ENCODE results near the gene TMEM184B. TPM values are rescaled to one million over a fixed set of nuclear protein-coding genes. Genes with fewer than 3 reads are reported as not detected.
A peak's percentile ranks its signal among the peaks of the same experiment; 100 is the strongest.

Gene TMEM184B
- polyA plus RNA-seq, 4 donors, result 37.9 to 48.7 (median 39.8) TPM

- DNase-seq (ENCODE audit: low read depth in 4 of 4, low spot score in 2 of 4), result no peak
Observed at GRCh38 chr22:38286915-38287669, 14.3 kb upstream of the TMEM184B start.

DNA sequence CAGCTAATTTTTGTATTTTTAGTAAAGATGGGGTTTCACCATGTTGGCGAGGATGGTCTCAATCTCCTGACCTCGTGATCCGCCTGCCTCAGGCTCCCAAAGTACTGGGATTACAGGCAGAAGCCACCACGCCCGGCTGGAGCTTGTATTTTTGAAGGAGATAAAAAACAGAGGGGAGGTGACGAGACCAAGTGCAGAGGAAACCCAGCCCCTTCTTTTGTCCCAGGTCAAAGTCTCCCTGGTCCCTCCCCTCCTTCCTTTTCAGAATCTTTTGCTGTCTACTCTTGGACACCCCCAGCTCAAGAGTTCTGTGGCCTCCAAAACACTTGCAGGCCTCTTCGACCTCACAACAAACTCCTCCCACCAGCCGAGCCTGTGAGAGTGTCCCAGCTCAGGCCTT, 12.2 kb upstream of the TMEM184B start:
- DNase-seq (ENCODE audit: low read depth in 4 of 4, low spot score in 2 of 4), result no peak

- no peak for DNase-seq (ENCODE audit: low read depth in 4 of 4, low spot score in 2 of 4)
Observed at GRCh38 chr22:38284042-38284402, 11.2 kb upstream of the TMEM184B start.

- no peak for DNase-seq (ENCODE audit: low read depth in 4 of 4, low spot score in 2 of 4)
Observed at GRCh38 chr22:38282397-38282796, 9.6 kb upstream of the TMEM184B start.

DNA sequence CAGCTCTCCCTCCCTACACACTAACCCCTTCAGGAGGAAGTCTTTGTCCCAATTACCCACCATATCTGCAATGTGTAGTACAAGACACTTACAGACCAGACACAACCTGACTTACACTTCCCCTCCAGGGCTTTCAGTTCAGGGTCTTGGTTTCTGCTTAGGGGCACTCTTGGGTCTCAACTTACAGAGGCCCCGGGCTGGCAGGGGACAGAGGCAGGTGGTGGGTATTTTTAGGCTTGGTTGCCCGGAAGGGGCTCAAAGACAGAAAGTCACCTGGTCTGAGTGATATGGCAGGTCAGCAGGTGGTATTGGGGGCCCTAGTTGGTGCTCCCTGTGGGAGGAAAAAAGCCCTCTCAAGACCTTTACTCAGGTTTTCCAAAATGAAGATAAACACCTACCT, 3.4 kb upstream of the TMEM184B start:
- DNase-seq (ENCODE audit: low read depth in 4 of 4, low spot score in 2 of 4), result no peak

- peak in 1 of 4 donors; percentile 63 for DNase-seq (ENCODE audit: low read depth in 4 of 4, low spot score in 2 of 4)
Observed at GRCh38 chr22:38273135-38273826, 471 bp upstream of the TMEM184B start.

GRCh38 chr22:38271927-38272372, 860 bp downstream of the TMEM184B start:
- DNase-seq (ENCODE audit: low read depth in 4 of 4, low spot score in 2 of 4), result no peak

DNA sequence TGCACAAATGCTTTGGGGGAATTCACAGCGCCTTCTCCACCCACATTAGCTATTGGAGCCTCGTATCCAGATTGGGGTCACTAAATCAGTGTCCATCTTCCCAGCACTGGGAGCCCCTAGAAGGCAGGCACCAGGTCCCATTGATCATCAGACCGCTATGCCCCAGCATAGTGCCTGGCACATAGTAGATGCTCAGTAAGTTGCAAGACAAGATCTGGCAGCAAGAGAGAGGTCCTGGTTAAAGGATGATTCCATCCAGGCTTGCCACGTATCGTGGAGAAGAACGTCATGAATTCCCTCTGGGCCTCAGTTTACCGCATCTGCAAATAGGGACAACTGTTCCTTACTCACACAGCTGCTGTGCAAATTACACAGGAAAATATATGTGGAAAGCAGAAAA, 1.7 kb downstream of the TMEM184B start:
- DNase-seq (ENCODE audit: low read depth in 4 of 4, low spot score in 2 of 4), result no peak

DNA sequence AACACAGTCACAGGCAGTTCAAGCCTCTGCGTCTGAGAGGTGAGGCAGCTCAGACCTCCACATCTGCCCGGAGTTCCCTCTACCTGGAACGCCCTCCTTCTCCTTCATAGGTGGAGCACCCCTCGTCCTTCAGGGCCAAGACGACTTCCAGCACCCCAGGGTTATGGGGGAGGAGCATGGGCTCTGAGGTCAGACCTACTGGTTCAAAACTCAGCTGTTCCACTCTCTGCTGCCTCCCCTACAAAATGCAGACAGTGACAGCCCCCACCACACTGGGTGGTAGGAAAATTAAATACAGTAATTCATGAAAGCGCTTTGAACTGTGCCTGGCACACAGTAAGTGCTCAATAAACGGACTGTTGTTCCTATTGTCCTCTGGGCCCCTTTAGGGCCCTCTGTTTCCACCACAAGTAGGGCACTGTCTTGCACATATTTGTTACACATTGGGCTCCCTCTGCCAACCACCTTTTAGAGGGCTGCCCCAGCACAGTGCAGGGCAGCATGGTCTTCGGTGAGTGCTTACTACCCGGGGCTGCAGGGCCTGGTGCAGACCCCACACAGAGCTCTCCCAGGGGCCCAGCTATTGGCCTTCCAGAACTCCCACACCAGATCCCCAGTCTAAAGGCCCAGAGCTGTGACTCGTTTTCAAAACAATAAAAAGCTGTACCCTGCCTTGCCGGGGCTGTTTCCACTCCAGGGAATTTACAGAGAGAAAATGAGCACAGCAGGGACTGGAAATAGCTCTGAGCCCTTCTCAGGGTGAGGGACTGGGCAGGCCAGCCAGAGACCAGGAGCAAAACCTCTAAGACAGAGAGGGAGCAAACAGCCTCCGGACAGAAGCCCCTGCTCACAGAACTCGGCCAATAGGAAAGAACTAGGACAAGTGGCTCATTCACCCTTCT, 2.5 kb downstream of the TMEM184B start:
- no peak for DNase-seq (ENCODE audit: low read depth in 4 of 4, low spot score in 2 of 4)

DNA sequence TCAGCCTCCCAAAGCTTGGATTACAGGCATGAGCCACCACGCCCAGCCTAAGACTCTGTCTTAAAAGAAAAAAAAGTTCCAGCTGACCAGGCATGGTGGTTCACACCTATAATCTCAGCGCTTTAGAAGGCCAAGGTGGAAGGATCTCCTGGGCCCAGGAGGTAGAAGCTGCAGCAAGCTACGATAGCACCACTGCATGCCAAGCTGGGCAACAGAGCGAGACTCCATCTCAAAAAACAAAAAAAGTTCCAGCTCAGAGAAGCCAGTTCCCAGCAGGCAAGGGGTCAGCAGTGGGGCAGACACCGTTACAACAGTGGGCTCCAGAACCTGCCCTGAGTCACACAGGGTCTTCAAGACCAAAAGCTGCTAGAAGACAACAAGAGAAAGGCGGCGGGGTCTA, 3.3 kb downstream of the TMEM184B start:
- no peak for DNase-seq (ENCODE audit: low read depth in 4 of 4, low spot score in 2 of 4)

DNA sequence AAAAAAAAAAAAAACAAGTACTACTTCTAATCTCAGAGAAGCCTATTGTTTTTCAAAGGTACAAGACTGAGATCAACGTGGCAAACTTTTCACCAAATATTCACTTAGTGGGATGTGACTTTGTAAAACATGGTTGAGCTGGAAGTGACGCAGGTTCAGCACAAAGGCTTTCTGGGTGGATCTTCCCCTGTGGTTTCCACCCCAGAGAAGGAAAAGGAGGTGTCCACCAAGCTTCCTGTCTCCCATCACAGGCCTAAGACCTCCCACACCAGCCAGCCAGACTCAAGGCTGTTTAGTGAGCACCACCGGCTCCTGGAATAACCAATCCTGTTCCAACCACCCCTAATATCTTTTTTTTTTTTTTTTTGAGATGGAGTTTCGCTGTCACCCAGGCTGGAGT, 5.7 kb downstream of the TMEM184B start:
- no peak for DNase-seq (ENCODE audit: low read depth in 4 of 4, low spot score in 2 of 4)

- DNase-seq (ENCODE audit: low read depth in 4 of 4, low spot score in 2 of 4), result no peak
Observed at GRCh38 chr22:38266120-38266519, 6.7 kb downstream of the TMEM184B start.

DNA sequence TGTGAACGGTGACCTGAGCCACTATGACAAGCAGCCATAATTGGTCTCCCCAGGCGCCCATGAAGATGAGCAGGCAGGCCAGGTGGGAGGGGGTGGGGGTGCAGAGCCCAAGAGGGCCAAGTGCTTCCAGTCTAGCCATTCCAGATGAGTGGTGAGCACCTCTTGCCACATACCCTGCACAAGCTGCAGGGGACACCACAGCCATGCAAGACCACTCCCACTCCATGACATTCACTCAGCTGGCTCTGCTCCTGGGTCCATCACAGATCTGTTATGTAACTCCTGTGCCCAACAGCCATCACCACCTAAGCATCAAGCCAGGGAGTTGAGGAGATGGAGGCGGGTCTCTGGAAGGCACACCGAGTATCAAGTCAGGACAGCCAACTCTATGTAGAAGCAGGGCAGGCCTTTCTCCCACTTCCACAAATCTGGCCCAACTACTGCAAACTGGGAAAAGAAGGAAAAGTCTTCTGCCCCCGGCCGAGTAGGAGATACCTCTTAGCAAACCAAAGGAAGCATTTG, 8.4 kb downstream of the TMEM184B start:
- no peak for DNase-seq (ENCODE audit: low read depth in 4 of 4, low spot score in 2 of 4)

DNA sequence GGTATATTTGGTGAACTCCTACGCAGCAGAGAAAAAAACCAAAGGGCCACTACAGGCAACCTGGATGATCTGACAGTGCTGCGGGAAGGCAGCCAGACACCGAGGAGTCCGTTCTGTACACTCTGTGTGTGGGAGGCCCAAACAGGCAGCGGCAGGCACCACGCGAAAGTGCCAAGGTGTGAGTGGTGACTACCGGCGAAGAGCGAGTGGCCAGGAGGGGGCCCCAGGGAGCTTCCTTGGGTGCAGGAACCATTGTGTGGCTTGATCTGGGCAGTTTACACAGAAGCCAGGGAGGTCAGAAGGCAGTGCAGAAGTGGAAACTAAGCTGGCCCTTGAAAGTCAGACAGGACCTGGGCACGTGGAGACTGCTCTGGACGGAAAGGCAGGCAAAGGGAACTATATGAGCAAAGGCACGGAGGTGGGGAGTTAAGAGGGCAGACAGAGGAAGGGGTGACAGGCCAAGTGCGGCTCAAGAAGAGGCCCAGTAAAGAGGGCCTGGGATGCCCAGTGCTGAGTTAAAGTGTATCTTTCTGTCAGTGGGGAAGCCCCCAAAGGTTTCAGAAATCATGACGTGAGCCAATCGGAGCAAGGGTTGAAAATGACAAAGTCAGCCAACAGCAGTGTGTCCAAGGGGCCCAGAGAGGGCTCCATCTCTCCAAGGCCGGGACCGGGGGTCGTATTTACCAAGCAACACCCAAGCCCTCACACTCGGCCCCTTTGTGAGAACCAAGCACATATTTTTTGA, 10.6 kb downstream of the TMEM184B start:
- DNase-seq (ENCODE audit: low read depth in 4 of 4, low spot score in 2 of 4), result no peak

DNA sequence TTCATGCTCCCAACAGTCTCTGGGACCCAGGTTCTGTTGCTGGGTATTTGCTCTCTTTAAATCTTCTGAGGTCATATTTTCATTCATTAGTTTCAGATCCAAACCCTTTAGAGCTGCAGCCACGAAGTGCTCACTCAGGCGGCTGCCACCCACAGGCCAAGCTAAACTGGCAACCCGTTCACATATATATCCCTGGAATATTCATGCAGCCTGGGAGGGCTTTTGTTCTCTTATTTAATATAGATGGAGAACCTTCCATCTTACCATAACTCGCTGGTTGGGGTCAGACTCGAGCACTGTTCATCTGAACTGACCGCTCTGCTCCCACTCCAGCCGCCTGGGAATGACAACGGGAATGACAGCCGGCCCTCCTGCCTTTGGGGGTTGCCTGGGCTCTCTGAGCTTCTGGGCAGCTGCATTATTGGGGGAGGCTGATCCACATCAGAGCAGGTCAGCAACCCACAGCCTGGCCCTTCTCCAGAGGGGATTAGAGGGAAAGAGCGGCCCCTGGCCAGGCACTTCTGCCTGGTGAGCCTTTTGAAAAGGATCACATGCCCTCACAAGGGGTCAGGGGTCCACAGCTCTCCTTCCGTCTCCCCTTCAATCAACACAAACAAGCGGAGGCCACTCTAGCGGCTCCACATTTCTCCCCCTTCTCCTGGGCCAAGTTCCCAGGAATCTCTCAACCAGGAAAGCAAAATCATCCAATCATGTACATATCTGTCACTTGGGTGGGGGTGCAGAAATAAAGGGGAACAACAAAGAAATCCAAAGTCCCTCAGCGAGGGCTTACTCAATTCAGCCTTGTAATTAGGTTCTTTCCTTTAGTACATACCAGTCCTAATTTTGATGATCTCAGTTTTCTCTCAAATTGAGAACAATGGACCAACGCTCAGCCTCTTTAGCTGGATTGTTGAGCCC, 11.8 kb downstream of the TMEM184B start:
- no peak for DNase-seq (ENCODE audit: low read depth in 4 of 4, low spot score in 2 of 4)

DNA sequence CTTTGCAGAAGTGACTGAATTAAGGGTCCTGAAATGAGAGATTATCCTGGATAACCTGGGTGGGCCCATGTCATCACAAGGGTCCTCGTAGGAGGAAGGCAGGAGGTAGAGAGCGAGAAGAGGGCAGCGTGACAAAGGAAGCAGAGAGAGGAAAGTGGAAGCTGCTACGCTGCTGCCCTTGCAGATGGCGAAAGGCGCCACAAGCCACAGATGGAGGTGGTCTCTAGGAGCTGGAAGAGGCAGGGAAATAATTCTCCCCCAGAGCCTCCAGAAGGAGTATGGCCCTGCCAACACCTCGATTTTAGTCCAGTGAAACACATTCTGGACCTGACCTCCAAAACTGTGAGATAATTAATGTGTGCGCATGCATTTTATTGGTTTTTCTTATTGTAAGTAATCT, 13.4 kb downstream of the TMEM184B start:
- no peak for DNase-seq (ENCODE audit: low read depth in 4 of 4, low spot score in 2 of 4)

- no peak for DNase-seq (ENCODE audit: low read depth in 4 of 4, low spot score in 2 of 4)
Observed at GRCh38 chr22:38258895-38259294, 13.9 kb downstream of the TMEM184B start.

- no peak for DNase-seq (ENCODE audit: low read depth in 4 of 4, low spot score in 2 of 4)
Observed at GRCh38 chr22:38257650-38258250, 15.1 kb downstream of the TMEM184B start.

DNA sequence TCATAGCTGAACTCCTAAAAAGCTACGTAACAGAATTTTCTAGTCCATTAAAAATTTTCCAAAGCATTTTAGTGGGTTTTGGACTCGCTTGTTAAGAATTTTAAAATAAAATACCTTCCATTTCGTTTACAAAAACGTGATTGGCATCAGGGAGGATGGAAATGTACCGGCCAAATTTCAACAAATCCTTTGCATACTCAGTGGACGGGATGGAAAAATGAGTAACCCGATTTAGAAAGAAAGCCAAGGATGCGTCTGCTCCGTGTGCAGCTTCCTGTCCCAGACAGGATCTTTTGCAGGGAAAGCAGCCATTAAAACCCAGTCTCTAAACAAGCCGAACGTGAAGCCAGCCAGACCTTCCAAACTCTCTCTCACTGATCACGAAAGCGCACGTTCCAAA, 15.6 kb downstream of the TMEM184B start:
- DNase-seq (ENCODE audit: low read depth in 4 of 4, low spot score in 2 of 4), result no peak
